ENCODE measurements around the gene RAB3GAP1.

RAB3GAP1 gene

DNA sequence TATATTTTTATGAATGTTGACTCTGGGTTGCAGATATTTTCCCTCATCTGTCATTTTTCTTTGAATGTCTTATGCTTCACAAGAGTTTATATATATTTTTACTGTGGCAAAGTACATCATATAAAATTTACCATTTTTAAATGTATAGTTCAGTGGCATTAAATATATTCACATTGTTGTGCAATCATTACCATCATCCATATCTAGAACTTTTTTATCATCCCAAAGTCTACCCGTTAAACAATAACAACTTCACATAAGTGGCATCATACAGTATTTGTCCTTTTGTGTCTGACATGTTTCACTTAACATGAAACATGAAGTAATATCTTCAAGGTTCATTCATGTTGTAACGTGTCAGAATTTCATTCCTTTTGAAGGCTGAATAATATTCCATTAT, 24.5 kb downstream of the RAB3GAP1 start:
- ChIA-PET CTCF (interaction anchor here (0.6 kb wide), 1 partner anchor 32 kb away, joined by 4 read pairs; no protein-coding TSS in a partner anchor), POLR2A (no interaction called here)
- H3K4me1 ChIP-seq (ENCODE audit: control insufficient read depth, insufficient read depth, low read length): no peaks in the 10 kb centered on the region
- no peak for TF ChIP-seq HOXD13 (CRISPR knock-in tag; IDR thresholded peaks at IDR 0.05; ENCODE audit: borderline replicate concordance)
- TF ChIP-seq ZNF146 (tag by site-specific recombination; IDR thresholded peaks at IDR 0.05): peak; percentile 36; the same call in 1 of the 2 replicates
- no peak for TF ChIP-seq ZNF529 (tag by site-specific recombination; IDR thresholded peaks at IDR 0.05; ENCODE audit: insufficient replicate concordance)
- no peak for TF ChIP-seq ZBTB48 (tag by site-specific recombination; IDR thresholded peaks at IDR 0.05)
- H3K27ac ChIP-seq (ENCODE audit: extremely low read depth, low read depth, low read length): no peak overlapping the region
- H3K36me3 ChIP-seq (ENCODE audit: control insufficient read depth in 2 of 2, insufficient read depth in 1 of 2, low read length in 2 of 2): peaks cover 3 to 16% of the 10 kb centered on the region in 2 experiments; a peak in 2 of 3 replicates
- no peak overlapping the region for H3K4me3 ChIP-seq (ENCODE audit: low read depth, low read length)
- H3K9me3 ChIP-seq (ENCODE audit: control insufficient read depth, insufficient read depth, low read depth, low read length): no peaks in the 10 kb centered on the region

GRCh38 chr2:135078417-135078816, 26.3 kb downstream of the RAB3GAP1 start:
- H3K4me3 ChIP-seq (ENCODE audit: low read depth, low read length): no peak overlapping the region
- H3K9me3 ChIP-seq (ENCODE audit: control insufficient read depth, insufficient read depth, low read depth, low read length): no peaks in the 10 kb centered on the region
- no peak overlapping the region for H3K27ac ChIP-seq (ENCODE audit: extremely low read depth, low read depth, low read length)
- no peak for TF ChIP-seq ZNF416 (tag by site-specific recombination; IDR thresholded peaks at IDR 0.05)
- TF ChIP-seq ZNF239 (tag by site-specific recombination; IDR thresholded peaks at IDR 0.05): no peak
- TF ChIP-seq, protein P1, sequence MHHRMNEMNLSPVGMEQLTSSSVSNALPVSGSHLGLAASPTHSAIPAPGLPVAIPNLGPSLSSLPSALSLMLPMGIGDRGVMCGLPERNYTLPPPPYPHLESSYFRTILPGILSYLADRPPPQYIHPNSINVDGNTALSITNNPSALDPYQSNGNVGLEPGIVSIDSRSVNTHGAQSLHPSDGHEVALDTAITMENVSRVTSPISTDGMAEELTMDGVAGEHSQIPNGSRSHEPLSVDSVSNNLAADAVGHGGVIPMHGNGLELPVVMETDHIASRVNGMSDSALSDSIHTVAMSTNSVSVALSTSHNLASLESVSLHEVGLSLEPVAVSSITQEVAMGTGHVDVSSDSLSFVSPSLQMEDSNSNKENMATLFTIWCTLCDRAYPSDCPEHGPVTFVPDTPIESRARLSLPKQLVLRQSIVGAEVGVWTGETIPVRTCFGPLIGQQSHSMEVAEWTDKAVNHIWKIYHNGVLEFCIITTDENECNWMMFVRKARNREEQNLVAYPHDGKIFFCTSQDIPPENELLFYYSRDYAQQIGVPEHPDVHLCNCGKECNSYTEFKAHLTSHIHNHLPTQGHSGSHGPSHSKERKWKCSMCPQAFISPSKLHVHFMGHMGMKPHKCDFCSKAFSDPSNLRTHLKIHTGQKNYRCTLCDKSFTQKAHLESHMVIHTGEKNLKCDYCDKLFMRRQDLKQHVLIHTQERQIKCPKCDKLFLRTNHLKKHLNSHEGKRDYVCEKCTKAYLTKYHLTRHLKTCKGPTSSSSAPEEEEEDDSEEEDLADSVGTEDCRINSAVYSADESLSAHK (tag by site-specific recombination; IDR thresholded peaks at IDR 0.05): no peak
- no peak for TF ChIP-seq ZNF202 (tag by site-specific recombination; IDR thresholded peaks at IDR 0.05; ENCODE audit: borderline replicate concordance)
- no peak for TF ChIP-seq ZNF670 (tag by site-specific recombination; IDR thresholded peaks at IDR 0.05; ENCODE audit: low read depth)
- TF ChIP-seq ZNF426 (tag by site-specific recombination; IDR thresholded peaks at IDR 0.05): no peak
- TF ChIP-seq ZNF639 (tag by site-specific recombination; IDR thresholded peaks at IDR 0.05): no peak
- TF ChIP-seq ZNF654 (tag by site-specific recombination; IDR thresholded peaks at IDR 0.05; ENCODE audit: low read depth): no peak
- no peak for TF ChIP-seq KLF9 (tag by site-specific recombination; IDR thresholded peaks at IDR 0.05; ENCODE audit: low read depth)
- TF ChIP-seq, protein P2, sequence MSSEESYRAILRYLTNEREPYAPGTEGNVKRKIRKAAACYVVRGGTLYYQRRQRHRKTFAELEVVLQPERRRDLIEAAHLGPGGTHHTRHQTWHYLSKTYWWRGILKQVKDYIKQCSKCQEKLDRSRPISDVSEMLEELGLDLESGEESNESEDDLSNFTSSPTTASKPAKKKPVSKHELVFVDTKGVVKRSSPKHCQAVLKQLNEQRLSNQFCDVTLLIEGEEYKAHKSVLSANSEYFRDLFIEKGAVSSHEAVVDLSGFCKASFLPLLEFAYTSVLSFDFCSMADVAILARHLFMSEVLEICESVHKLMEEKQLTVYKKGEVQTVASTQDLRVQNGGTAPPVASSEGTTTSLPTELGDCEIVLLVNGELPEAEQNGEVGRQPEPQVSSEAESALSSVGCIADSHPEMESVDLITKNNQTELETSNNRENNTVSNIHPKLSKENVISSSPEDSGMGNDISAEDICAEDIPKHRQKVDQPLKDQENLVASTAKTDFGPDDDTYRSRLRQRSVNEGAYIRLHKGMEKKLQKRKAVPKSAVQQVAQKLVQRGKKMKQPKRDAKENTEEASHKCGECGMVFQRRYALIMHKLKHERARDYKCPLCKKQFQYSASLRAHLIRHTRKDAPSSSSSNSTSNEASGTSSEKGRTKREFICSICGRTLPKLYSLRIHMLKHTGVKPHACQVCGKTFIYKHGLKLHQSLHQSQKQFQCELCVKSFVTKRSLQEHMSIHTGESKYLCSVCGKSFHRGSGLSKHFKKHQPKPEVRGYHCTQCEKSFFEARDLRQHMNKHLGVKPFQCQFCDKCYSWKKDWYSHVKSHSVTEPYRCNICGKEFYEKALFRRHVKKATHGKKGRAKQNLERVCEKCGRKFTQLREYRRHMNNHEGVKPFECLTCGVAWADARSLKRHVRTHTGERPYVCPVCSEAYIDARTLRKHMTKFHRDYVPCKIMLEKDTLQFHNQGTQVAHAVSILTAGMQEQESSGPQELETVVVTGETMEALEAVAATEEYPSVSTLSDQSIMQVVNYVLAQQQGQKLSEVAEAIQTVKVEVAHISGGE (tag by site-specific recombination; conservative IDR thresholded peaks at IDR 0.05; ENCODE audit: low read depth): no peak
- TF ChIP-seq ZSCAN16 (tag by site-specific recombination; IDR thresholded peaks at IDR 0.05): no peak
- no peak for TF ChIP-seq ZNF629 (tag by site-specific recombination; IDR thresholded peaks at IDR 0.05)
- peaks cover 7 to 11% of the 10 kb centered on the region in 2 experiments; a peak in 2 of 3 replicates for H3K36me3 ChIP-seq (ENCODE audit: control insufficient read depth in 2 of 2, insufficient read depth in 1 of 2, low read length in 2 of 2)
- no peaks in the 10 kb centered on the region for H3K4me1 ChIP-seq (ENCODE audit: control insufficient read depth, insufficient read depth, low read length)
- ChIA-PET CTCF (no interaction called here), POLR2A (no interaction called here)

Data from HEK293 (cell line).